Ovary (tissue), 9 donors: ENCODE measurements around the gene EPB41L4B. TPM values are rescaled to one million over a fixed set of nuclear protein-coding genes. Genes with fewer than 3 reads are reported as not detected.

Source experiments
- DNase-seq, 5 donors: peaks; one replicate each; pipeline ENCODE4 v3.0.0-alpha.2; 2019 to 2020
- H3K27ac ChIP-seq, 2 donors: fragments of 200-600 bp; one replicate each; pipeline versions ENCODE4 v1.5.1 to v1.8.0; 2019 to 2022
- H3K27me3 ChIP-seq: fragments of 200-600 bp; one replicate; pipeline ENCODE4 v1.8.0; 2022
- H3K36me3 ChIP-seq: fragments of 200-600 bp; sonication (generic); one replicate; pipeline ENCODE4 v1.5.1; 2019
- H3K4me1 ChIP-seq: one replicate; pipeline ENCODE4 v1.8.1; 2013; ENCODE audit warnings: mild to moderate bottlenecking, moderate library complexity; ENCODE audit not compliant: insufficient read depth
- H3K4me3 ChIP-seq: fragments of 200-600 bp; sonication (generic); one replicate; pipeline ENCODE4 v1.5.1; 2017
- H3K9me3 ChIP-seq, 2 donors: fragments of 200-600 bp in 1 of 2; sonication (generic) in 1 of 2; one replicate each; pipeline versions ENCODE4 v1.5.1 to v1.8.1; 2013 to 2019; ENCODE audit warnings: mild to moderate bottlenecking in 1 of 2, moderate library complexity in 1 of 2
- CTCF ChIP-seq, 3 donors: fragments of 450-650 bp in 2 of 3; fragments of 200-600 bp in 1 of 3; IDR thresholded peaks; one replicate each; pipeline versions ENCODE4 v1.5.1 to v1.8.0; 2016 to 2022; ENCODE audit warnings: antibody characterized with exemption in 3 of 3, mild to moderate bottlenecking in 1 of 3
- EP300 ChIP-seq: sonication (generic); formaldehyde crosslinking; IDR thresholded peaks from one replicate; pipeline ENCODE4 v1.6.1; 2017; ENCODE audit warnings: antibody characterized with exemption
- POLR2A ChIP-seq: fragments of 450-650 bp; IDR thresholded peaks from one replicate; pipeline ENCODE4 v1.6.1; 2017; ENCODE audit warnings: antibody characterized with exemption, mild to moderate bottlenecking, moderate library complexity
- WGBS, 3 donors: extraction: QIAGEN DNeasy Blood & Tissue Kit in 1 of 3; methylation state at CpG; one replicate each; pipeline versions ENCODE4 v1.1.5 to v1.1.7; 2013 to 2017; 5-methylcytosine and 5-hydroxymethylcytosine counted together
- intact Hi-C, 4 donors: fragments of 100-400 bp; cut with DNase I; formaldehyde crosslinking; loops; one replicate each; pipeline versions ENCODE4 v1.11.0 to v1.15.1; 2022 to 2023
- polyA plus RNA-seq, 2 donors: library from polyadenylated mRNA; stranded (reverse); fragments of 200-250 nt in 1 of 2; fragments of 350-450 nt in 1 of 2; fragmentation: Illumina TruSeq in 1 of 2; extraction: RNeasy Lipid Tissue Mini Kit (QIAGEN cat#74804) in 1 of 2; gene quantifications; one replicate each; pipeline ENCODE4 v1.2.3, GENCODE V29; 2013 to 2014
- total RNA-seq, 7 donors: library from RNA; depleted of rRNA in 2 of 7; stranded (reverse); fragments of >200 nt in 2 of 7; fragmentation: NEBNext Ultra II Directional in 3 of 7; extraction: Animal tissue kit (Norgen Biotek cat#: 25700) in 3 of 7; gene quantifications; one replicate each; pipeline versions ENCODE4 v1.1.0 to v1.2.4, GENCODE V29; 2016 to 2023
- donor health status: DM: no; HTN: no; CAD: no; lungs with moderate emphysema.
- donor health status: DM: no; HTN: no; CAD: no.
- donor health status: Bipolar disorder and iron deficiency.
- donor health status: DM: yes; HTN: yes; CAD: no.
- donor health status: DM: no; HTN: no; CAD: no.
- donor health status: DM: yes; HTN: yes; CAD: no.

Gene EPB41L4B
- total and polyA plus RNA-seq, 9 donors: 8.3 to 34.3 (median 14.0) TPM

GRCh38 chr9:109161471-109161870 lies 159.4 kb downstream of the EPB41L4B start:
- Histone ChIP-seq H3K36me3 (no peaks in the 10 kb centered on the region), H3K27ac (no peak overlapping the region), H3K4me1 (no peaks in the 10 kb centered on the region), H3K4me3 (no peak overlapping the region), H3K9me3 (no peaks in the 10 kb centered on the region), H3K27me3 (no peaks in the 10 kb centered on the region)
- intact Hi-C loops: loop anchor here in 1 of 4 donors (10.0 kb wide), 1 partner anchor 73 kb away; no protein-coding TSS in a partner anchor
- no peak for DNase-seq
- TF ChIP-seq POLR2A (no peak), CTCF (IDR thresholded peaks at IDR 0.05) (no peak), EP300 (no peak)
- WGBS, 3 donors: 89 to 93% (median 89%) methylated on average over 3 of the region's 3 CpGs

GRCh38 chr9:109159583-109159982 lies 161.3 kb downstream of the EPB41L4B start:
- no peak for DNase-seq
- H3K27ac ChIP-seq: no peak overlapping the region
- H3K4me3 ChIP-seq: no peak overlapping the region
- no peaks in the 10 kb centered on the region for H3K9me3 ChIP-seq
- 92 to 97% (median 94%) methylated on average over 4 of the region's 4 CpGs for WGBS, 3 donors
- no peak for TF ChIP-seq CTCF (IDR thresholded peaks at IDR 0.05)
- TF ChIP-seq POLR2A: no peak
- no peak for TF ChIP-seq EP300
- H3K36me3 ChIP-seq: no peaks in the 10 kb centered on the region
- no peaks in the 10 kb centered on the region for H3K4me1 ChIP-seq
- no peaks in the 10 kb centered on the region for H3K27me3 ChIP-seq
- intact Hi-C loops: no loop called here

GRCh38 chr9:109158651-109159050 lies 162.2 kb downstream of the EPB41L4B start:
- Histone ChIP-seq H3K27ac (no peak overlapping the region), H3K4me3 (no peak overlapping the region), H3K9me3 (no peaks in the 10 kb centered on the region), H3K27me3 (no peaks in the 10 kb centered on the region), H3K4me1 (no peaks in the 10 kb centered on the region), H3K36me3 (no peaks in the 10 kb centered on the region)
- no peak for TF ChIP-seq EP300
- no peak for TF ChIP-seq POLR2A
- TF ChIP-seq CTCF (IDR thresholded peaks at IDR 0.05): no peak
- DNase-seq: no peak
- intact Hi-C loops: no loop called here

GRCh38 chr9:109156708-109157107 lies 164.2 kb downstream of the EPB41L4B start:
- 80 to 83% (median 81%) methylated on average over 8 of the region's 8 CpGs for WGBS, 3 donors
- intact Hi-C loops: no loop called here

GRCh38 chr9:109150925-109151545 lies 169.8 kb downstream of the EPB41L4B start:
- DNase-seq: no peak
- 98 to 100% (median 100%) methylated on average over 3 of the region's 3 CpGs for WGBS, 3 donors
- no peaks in the 10 kb centered on the region for H3K27me3 ChIP-seq
- H3K27ac ChIP-seq: no peak overlapping the region
- TF ChIP-seq CTCF (IDR thresholded peaks at IDR 0.05) (no peak), EP300 (no peak), POLR2A (no peak)
- no peak overlapping the region for H3K4me3 ChIP-seq
- intact Hi-C loops: no loop called here
- H3K9me3 ChIP-seq: no peaks in the 10 kb centered on the region
- H3K36me3 ChIP-seq: no peaks in the 10 kb centered on the region
- H3K4me1 ChIP-seq: no peaks in the 10 kb centered on the region

More at GRCh38 chr9:109156708-109157107, 164.2 kb downstream of the EPB41L4B start:
- H3K4me1 ChIP-seq: no peaks in the 10 kb centered on the region
- TF ChIP-seq POLR2A: no peak
- no peak overlapping the region for H3K27ac ChIP-seq
- H3K36me3 ChIP-seq: no peaks in the 10 kb centered on the region
- no peak overlapping the region for H3K4me3 ChIP-seq
- no peaks in the 10 kb centered on the region for H3K27me3 ChIP-seq
- DNase-seq: no peak
- no peaks in the 10 kb centered on the region for H3K9me3 ChIP-seq
